Left lung (tissue), 10 donors: Measurements from ENCODE around the gene ESPL1. TPM values are rescaled to one million over a fixed set of nuclear protein-coding genes. Genes with fewer than 3 reads are reported as not detected.

Experiments used
- ATAC-seq: fragments of 200-7000 bp; cut with Tn5 transposase; one replicate; pipeline ENCODE4 v1.9.1; 2020; ENCODE audit warnings: moderate library complexity
- DNase-seq, 4 donors: peaks; one replicate each; pipeline ENCODE4 v3.0.0-alpha.2; 2013 to 2020
- H3K27ac ChIP-seq, 2 donors: fragments of 200-600 bp; sonication (generic) in 1 of 2; one replicate each; pipeline versions ENCODE4 v1.5.0 to v1.8.0; 2020 to 2021
- H3K27me3 ChIP-seq, 2 donors: fragments of 200-600 bp; sonication (generic) in 1 of 2; one replicate each; pipeline versions ENCODE4 v1.5.0 to v1.8.0; 2020 to 2021
- H3K36me3 ChIP-seq, 2 donors: fragments of 200-600 bp; sonication (generic) in 1 of 2; one replicate each; pipeline versions ENCODE4 v1.5.0 to v1.8.0; 2020 to 2021
- H3K4me1 ChIP-seq, 2 donors: fragments of 200-600 bp; one replicate each; pipeline ENCODE4 v1.8.0; 2021
- H3K4me3 ChIP-seq, 2 donors: fragments of 200-600 bp; sonication (generic) in 1 of 2; one replicate each; pipeline versions ENCODE4 v1.5.0 to v1.8.0; 2020 to 2021; ENCODE audit warnings: mild to moderate bottlenecking in 1 of 2
- H3K9me3 ChIP-seq, 2 donors: fragments of 200-600 bp; sonication (generic) in 1 of 2; one replicate each; pipeline versions ENCODE4 v1.5.0 to v1.8.0; 2020 to 2021
- intact Hi-C, 2 donors: fragments of 100-400 bp; cut with DNase I; formaldehyde crosslinking; loops; one replicate each; pipeline versions ENCODE4 v1.11.2 to v1.14.2; 2022
- polyA plus RNA-seq, 6 donors: library from polyadenylated mRNA; unstranded; fragments of 120-200 nt; gene quantifications; one replicate each; pipeline ENCODE4 v1.2.1, GENCODE V29; 2013; ENCODE audit not compliant: insufficient read length in 6 of 6
- total RNA-seq, 2 donors: library from RNA; stranded (reverse); fragmentation: NEBNext Ultra II Directional; extraction: Animal tissue kit (Norgen Biotek cat#: 25700); gene quantifications; one replicate each; pipeline ENCODE4 v1.2.1, GENCODE V29; 2021
- TF ChIP-seq, protein P1 (sequence below), 2 donors: fragments of 200-600 bp; sonication (generic) in 1 of 2; IDR thresholded peaks; one replicate each; pipeline versions ENCODE4 v1.5.0 to v1.8.0; 2021; ENCODE audit warnings: antibody characterized with exemption in 2 of 2
- donor health status: DM: no; HTN: yes; CAD: no.
- donor health status: DM: no; HTN: no; CAD: no.

ESPL1 gene
- total and polyA plus RNA-seq, 8 donors: 2.8 to 21.7 (median 11.3) TPM

GRCh38 chr12:53223389-53224060 is 44.6 kb upstream of the ESPL1 start:
- peaks cover 37 to 67% of the 10 kb centered on the region in 2 donors for H3K4me1 ChIP-seq
- H3K27me3 ChIP-seq: peaks cover 0 to 15% of the 10 kb centered on the region in 2 donors
- H3K36me3 ChIP-seq: no peaks in the 10 kb centered on the region
- DNase-seq: peak in 1 of 4 donors; percentile 78
- TF ChIP-seq, protein P1, sequence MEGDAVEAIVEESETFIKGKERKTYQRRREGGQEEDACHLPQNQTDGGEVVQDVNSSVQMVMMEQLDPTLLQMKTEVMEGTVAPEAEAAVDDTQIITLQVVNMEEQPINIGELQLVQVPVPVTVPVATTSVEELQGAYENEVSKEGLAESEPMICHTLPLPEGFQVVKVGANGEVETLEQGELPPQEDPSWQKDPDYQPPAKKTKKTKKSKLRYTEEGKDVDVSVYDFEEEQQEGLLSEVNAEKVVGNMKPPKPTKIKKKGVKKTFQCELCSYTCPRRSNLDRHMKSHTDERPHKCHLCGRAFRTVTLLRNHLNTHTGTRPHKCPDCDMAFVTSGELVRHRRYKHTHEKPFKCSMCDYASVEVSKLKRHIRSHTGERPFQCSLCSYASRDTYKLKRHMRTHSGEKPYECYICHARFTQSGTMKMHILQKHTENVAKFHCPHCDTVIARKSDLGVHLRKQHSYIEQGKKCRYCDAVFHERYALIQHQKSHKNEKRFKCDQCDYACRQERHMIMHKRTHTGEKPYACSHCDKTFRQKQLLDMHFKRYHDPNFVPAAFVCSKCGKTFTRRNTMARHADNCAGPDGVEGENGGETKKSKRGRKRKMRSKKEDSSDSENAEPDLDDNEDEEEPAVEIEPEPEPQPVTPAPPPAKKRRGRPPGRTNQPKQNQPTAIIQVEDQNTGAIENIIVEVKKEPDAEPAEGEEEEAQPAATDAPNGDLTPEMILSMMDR (IDR thresholded peaks at IDR 0.05): no peak
- H3K4me3 ChIP-seq: no peak overlapping the region
- intact Hi-C loops: no loop called here
- no peaks in the 10 kb centered on the region for H3K9me3 ChIP-seq
- ATAC-seq: no peak
- peak overlapping the region; percentile 97 to 99 for H3K27ac ChIP-seq

DNA sequence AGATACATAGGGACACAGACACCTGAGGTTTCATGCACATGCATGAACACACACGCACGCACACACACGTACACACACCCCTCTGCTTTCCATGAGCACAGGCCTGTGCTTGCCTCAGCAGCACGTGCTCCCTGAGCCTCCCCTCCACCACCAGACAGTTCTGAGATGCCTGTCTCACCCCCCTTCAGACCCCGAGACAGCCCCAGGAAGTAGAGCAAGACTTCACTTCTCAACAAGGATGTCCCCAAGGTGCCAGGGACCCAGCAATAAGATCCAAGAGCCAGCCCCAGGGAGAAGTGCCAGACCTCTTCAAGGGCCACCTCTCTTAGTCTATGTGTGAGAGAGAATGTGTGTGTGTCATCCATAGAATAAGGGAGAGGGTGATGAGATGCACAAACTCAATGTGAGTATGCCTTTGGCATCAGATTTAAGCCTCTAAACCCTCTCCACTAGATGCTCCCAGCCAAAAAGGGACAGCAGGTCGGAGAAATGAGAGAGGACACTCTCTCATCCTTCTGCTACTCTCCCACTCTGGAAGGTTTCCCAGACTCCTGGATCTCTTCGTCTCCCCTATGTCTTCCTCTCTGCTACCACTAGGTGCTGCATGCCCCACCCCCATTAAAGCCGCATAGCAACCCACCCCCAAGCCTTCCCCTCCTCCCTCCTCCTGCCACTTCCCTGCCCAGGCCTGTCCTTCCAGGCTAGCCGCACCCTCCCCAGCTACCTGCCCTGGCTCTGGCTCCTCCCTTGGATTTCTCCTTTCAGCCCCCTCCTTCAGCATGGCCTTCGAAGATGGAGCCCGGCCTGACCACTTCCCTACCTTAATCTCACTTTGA is 43.8 kb upstream of the ESPL1 start:
- Histone ChIP-seq H3K9me3 (no peaks in the 10 kb centered on the region), H3K4me3 (no peak overlapping the region), H3K36me3 (no peaks in the 10 kb centered on the region), H3K27me3 (peaks cover 0 to 13% of the 10 kb centered on the region in 2 donors), H3K4me1 (peaks cover 36 to 59% of the 10 kb centered on the region in 2 donors), H3K27ac (peak overlapping the region; percentile 97 to 99)
- peak in 1 of 4 donors; percentile 47 for DNase-seq
- intact Hi-C loops: no loop called here
- TF ChIP-seq, protein P1 (IDR thresholded peaks at IDR 0.05): no peak
- no peak for ATAC-seq

DNA sequence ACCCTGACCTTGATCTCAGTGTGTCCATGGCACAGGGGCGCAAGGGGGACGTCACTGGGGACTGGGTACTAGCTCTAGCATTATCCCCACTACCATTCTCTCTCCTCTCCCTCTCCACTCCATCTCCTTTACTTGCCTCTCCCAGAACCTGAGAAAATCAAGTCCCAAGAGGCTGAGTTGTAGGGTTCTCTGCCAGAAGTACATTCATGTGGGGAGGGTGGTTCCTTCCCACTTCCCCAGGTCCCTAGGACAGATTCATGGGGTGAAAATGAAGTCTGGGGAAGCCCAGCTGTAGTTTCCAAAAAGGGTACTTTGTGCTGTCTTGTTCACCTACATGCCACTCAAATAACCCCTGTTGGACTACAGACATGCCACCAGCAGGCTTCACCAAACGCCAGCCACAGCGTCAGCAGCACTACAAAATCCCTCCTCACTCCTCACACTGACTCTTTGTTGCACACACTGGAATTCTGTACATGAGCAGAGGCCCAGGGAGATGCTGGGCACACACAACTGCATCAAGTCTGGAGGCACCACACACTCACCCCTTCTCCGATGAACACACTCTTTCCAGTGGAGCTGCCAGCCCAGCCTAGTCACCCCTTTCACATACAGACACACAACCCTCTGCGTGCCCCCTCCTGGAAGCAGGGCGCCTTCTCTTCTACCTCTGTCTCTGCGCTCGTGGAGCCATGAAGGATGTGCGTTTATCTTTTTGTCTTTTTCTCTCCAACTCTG is 43.0 kb upstream of the ESPL1 start:
- H3K9me3 ChIP-seq: no peaks in the 10 kb centered on the region
- H3K4me3 ChIP-seq: no peak overlapping the region
- H3K4me1 ChIP-seq: peaks cover 36 to 51% of the 10 kb centered on the region in 2 donors
- DNase-seq (no peak), ATAC-seq (no peak)
- intact Hi-C loops: no loop called here
- no peaks in the 10 kb centered on the region for H3K36me3 ChIP-seq
- H3K27me3 ChIP-seq: peaks cover 0 to 5% of the 10 kb centered on the region in 2 donors
- H3K27ac ChIP-seq: no peak overlapping the region
- TF ChIP-seq, protein P1 (IDR thresholded peaks at IDR 0.05): no peak

DNA sequence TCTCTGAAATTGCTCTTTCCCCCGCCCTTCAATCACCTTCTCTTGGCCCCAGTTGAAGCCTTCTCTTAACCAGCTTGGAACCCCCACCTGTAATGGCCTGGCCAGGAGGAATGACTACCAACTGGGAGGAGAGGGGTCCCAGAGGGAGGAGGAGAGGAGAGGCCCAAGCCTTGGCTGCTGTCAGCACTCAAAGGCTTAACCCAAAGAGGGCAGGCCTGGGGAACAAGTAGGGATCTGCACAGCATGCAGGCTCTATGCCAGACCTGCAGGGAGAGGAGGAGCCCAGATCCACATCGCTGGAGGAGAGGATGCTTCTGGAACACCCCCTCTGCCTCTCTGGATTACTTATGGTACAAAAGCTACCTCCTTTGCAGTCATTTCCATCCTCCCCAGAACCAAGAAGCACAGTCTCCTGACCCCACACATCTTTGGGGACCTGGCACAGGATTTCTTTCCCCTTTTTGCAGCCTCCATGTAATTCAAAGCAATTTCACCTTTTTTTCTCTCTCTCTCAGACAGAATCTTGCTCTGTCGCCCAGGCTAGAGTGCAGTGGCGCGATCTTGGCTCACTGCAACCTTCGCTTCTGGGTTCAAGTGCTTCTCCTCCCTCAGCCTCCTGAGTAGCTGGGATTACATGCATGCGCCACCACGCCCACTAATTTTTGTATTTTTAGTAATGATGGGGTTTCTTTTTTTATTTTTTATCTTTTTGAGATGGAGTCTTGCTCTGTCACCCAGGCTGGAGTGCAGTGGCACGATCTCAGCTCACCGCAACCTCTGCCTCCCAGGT is 42.3 kb upstream of the ESPL1 start:
- Histone ChIP-seq H3K9me3 (no peaks in the 10 kb centered on the region), H3K27me3 (no peaks in the 10 kb centered on the region), H3K4me1 (peaks cover 36 to 46% of the 10 kb centered on the region in 2 donors), H3K27ac (no peak overlapping the region), H3K4me3 (no peak overlapping the region), H3K36me3 (no peaks in the 10 kb centered on the region)
- ATAC-seq: no peak
- TF ChIP-seq, protein P1 (IDR thresholded peaks at IDR 0.05): no peak
- no peak for DNase-seq
- intact Hi-C loops: no loop called here
